ENCODE measurements around the gene CDADC1. TPM values are rescaled to one million over a fixed set of nuclear protein-coding genes. Genes with fewer than 3 reads are reported as not detected.

CDADC1 gene
- total and polyA plus RNA-seq, 2 donors (not counting 1 experiment from before 2014, with no cell fraction given) = 6.1 to 6.6 TPM

GRCh38 chr13:49235856-49236431 lies 11.8 kb upstream of the CDADC1 start:
- no peak for TF ChIP-seq EZH2 (IDR thresholded peaks at IDR 0.05; ENCODE audit: low read length, missing control alignments)
- no peak for TF ChIP-seq CTCF (conservative IDR thresholded peaks at IDR 0.05 in 1 of 2, IDR thresholded peaks at IDR 0.05 in 1 of 2; ENCODE audit: low read depth in 1 of 2, low read length in 2 of 2)
- Histone ChIP-seq H4K20me1 (ENCODE audit: control insufficient read depth, extremely low read depth, insufficient read depth, low read length) (no peaks in the 10 kb centered on the region), H3K4me3 (replicated peaks in 1 of 4; ENCODE audit: control extremely low read depth in 1 of 4, insufficient read depth in 1 of 4, low read depth in 3 of 4, low read length in 4 of 4) (no peak overlapping the region), H2AFZ (ENCODE audit: low read length) (no peak overlapping the region), H3K36me3 (ENCODE audit: control insufficient read depth, insufficient read depth, low read length) (no peaks in the 10 kb centered on the region), H3K4me2 (ENCODE audit: extremely low read depth, insufficient read depth, low read length) (no peak overlapping the region), H3K4me1 (ENCODE audit: control insufficient read depth, extremely low read depth, insufficient read depth, low read length) (no peaks in the 10 kb centered on the region), H3K9me3 (ENCODE audit: control insufficient read depth, insufficient read depth, low read depth, low read length) (no peaks in the 10 kb centered on the region), H3K79me2 (ENCODE audit: control insufficient read depth, insufficient read depth, low read length) (no peaks in the 10 kb centered on the region), H3K9ac (ENCODE audit: insufficient read depth, low read length) (no peak overlapping the region), H3K27me3 (ENCODE audit: control insufficient read depth, insufficient read depth, low read length) (no peaks in the 10 kb centered on the region), H3K27ac (ENCODE audit: insufficient read depth, low read length) (no peak overlapping the region)
- no peak for DNase-seq (ENCODE audit: low read depth in 2 of 2)

DNA sequence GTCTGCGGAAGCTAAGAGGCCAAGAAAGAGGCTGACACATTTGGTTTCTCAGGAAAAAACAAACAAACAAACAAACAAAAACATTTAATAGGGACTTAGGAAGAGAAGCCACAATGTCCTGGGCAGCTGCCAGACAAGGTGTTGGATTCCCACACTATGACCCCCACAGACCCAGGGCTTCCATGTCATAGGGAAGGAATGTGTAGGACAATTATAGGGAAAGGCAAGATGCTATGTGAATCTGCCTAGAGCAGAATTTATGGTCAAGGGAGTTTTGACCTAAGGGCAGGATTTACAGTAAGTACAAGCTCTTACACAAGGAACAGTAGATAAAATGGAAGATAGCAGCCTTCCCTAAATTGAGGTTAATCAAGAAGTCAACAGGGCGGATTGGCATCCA lies 9.1 kb upstream of the CDADC1 start:
- no peak overlapping the region for H3K27ac ChIP-seq (ENCODE audit: insufficient read depth, low read length)
- no peaks in the 10 kb centered on the region for H3K79me2 ChIP-seq (ENCODE audit: control insufficient read depth, insufficient read depth, low read length)
- TF ChIP-seq EZH2 (IDR thresholded peaks at IDR 0.05; ENCODE audit: low read length, missing control alignments) = no peak
- TF ChIP-seq CTCF (conservative IDR thresholded peaks at IDR 0.05 in 1 of 2, IDR thresholded peaks at IDR 0.05 in 1 of 2; ENCODE audit: low read depth in 1 of 2, low read length in 2 of 2) = no peak
- no peak overlapping the region for H3K9ac ChIP-seq (ENCODE audit: insufficient read depth, low read length)
- no peaks in the 10 kb centered on the region for H3K9me3 ChIP-seq (ENCODE audit: control insufficient read depth, insufficient read depth, low read depth, low read length)
- H3K27me3 ChIP-seq (ENCODE audit: control insufficient read depth, insufficient read depth, low read length) = no peaks in the 10 kb centered on the region
- no peaks in the 10 kb centered on the region for H3K4me1 ChIP-seq (ENCODE audit: control insufficient read depth, extremely low read depth, insufficient read depth, low read length)
- DNase-seq (ENCODE audit: low read depth in 2 of 2) = no peak
- H3K4me3 ChIP-seq (replicated peaks in 1 of 4; ENCODE audit: control extremely low read depth in 1 of 4, insufficient read depth in 1 of 4, low read depth in 3 of 4, low read length in 4 of 4) = no peak overlapping the region
- no peaks in the 10 kb centered on the region for H4K20me1 ChIP-seq (ENCODE audit: control insufficient read depth, extremely low read depth, insufficient read depth, low read length)
- H2AFZ ChIP-seq (ENCODE audit: low read length) = no peak overlapping the region
- H3K36me3 ChIP-seq (ENCODE audit: control insufficient read depth, insufficient read depth, low read length) = no peaks in the 10 kb centered on the region
- no peak overlapping the region for H3K4me2 ChIP-seq (ENCODE audit: extremely low read depth, insufficient read depth, low read length)

GRCh38 chr13:49240017-49240416 lies 7.7 kb upstream of the CDADC1 start:
- H3K4me2 ChIP-seq (ENCODE audit: extremely low read depth, insufficient read depth, low read length) = no peak overlapping the region
- peak; percentile 35 to 60 for DNase-seq (ENCODE audit: low read depth in 2 of 2)
- no peaks in the 10 kb centered on the region for H4K20me1 ChIP-seq (ENCODE audit: control insufficient read depth, extremely low read depth, insufficient read depth, low read length)
- no peak overlapping the region for H3K4me3 ChIP-seq (replicated peaks in 1 of 4; ENCODE audit: control extremely low read depth in 1 of 4, insufficient read depth in 1 of 4, low read depth in 3 of 4, low read length in 4 of 4)
- H3K36me3 ChIP-seq (ENCODE audit: control insufficient read depth, insufficient read depth, low read length) = no peaks in the 10 kb centered on the region
- TF ChIP-seq CTCF (conservative IDR thresholded peaks at IDR 0.05 in 1 of 2, IDR thresholded peaks at IDR 0.05 in 1 of 2; ENCODE audit: low read depth in 1 of 2, low read length in 2 of 2) = peak; percentile 66 to 74
- TF ChIP-seq EZH2 (IDR thresholded peaks at IDR 0.05; ENCODE audit: low read length, missing control alignments) = no peak
- H3K79me2 ChIP-seq (ENCODE audit: control insufficient read depth, insufficient read depth, low read length) = no peaks in the 10 kb centered on the region
- H3K9ac ChIP-seq (ENCODE audit: insufficient read depth, low read length) = no peak overlapping the region
- H3K27ac ChIP-seq (ENCODE audit: insufficient read depth, low read length) = no peak overlapping the region
- H2AFZ ChIP-seq (ENCODE audit: low read length) = no peak overlapping the region
- H3K9me3 ChIP-seq (ENCODE audit: control insufficient read depth, insufficient read depth, low read depth, low read length) = no peaks in the 10 kb centered on the region
- H3K4me1 ChIP-seq (ENCODE audit: control insufficient read depth, extremely low read depth, insufficient read depth, low read length) = no peaks in the 10 kb centered on the region
- H3K27me3 ChIP-seq (ENCODE audit: control insufficient read depth, insufficient read depth, low read length) = no peaks in the 10 kb centered on the region
